HG02588 (cell line): ENCODE measurements around the gene ZCCHC3.
"Not testable (repeated sequence)": the region's sequence is repeated elsewhere in the genome, so short reads cannot be mapped to it uniquely, and the experiment has no call there.

Experiments used
- ATAC-seq: cut with Tn5 transposase; IDR thresholded peaks from one replicate; pipeline ENCODE4 v1.9.1; 2021; ENCODE audit warnings: mild to moderate bottlenecking, moderate library complexity; ENCODE audit not compliant: unreplicated experiment

The ZCCHC3 gene

DNA sequence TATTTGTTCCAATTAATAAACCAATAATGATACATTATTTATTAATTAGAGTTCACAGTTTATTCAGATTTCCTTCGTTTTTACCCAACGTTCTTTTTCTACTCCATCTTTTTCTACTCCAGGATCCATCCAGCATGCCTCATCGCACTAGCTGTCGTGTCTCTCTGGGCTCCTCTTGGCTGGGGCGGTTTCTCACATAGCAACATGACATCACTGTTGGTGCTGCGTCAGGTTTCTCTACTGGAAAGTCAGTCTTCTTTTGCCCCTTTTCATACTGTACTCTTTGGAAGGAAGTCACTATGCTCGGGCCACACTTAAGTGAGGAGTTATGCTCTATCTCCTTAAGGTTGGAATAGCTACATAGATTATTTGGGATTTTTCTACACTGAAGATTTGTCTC lies 14.2 kb downstream of the ZCCHC3 start:
- ATAC-seq: no peak

DNA sequence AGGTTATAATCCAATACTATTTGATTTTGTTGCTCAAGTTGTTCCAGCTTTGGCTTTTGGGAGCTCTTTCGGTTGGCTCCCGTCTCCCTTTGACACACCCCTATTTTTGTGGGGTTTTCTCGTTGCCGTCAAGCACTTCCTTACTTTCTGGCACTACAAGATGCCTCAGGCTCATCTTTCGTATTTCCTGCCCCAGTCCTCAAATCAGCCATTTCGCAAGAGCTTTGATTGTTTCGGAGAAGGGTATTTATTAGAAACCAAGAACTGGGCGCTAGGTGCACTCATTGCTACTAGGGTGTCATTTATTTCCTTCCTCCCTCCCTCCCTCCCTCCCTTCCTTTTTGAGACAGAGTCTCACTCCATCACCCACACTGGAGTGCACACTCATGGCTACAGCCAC lies 14.7 kb downstream of the ZCCHC3 start:
- ATAC-seq: no peak

DNA sequence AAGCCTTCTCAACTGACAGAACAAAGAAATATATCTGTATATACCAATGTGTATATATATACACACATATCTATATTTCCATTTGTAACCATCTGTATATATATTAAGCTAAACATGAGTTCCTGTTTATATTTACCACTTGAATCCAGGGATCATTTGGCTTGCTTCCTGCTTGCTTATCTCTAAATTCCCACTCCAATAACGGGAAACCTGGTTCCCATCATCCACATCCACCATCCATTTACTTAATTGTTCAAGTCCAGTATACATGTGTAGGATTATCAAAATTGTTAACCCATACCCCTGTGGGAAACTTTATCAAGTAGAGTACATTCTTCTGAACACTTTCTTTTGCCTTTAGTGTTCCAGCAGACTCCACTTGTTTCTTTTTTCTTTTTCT lies 15.5 kb downstream of the ZCCHC3 start:
- ATAC-seq: no peak

DNA sequence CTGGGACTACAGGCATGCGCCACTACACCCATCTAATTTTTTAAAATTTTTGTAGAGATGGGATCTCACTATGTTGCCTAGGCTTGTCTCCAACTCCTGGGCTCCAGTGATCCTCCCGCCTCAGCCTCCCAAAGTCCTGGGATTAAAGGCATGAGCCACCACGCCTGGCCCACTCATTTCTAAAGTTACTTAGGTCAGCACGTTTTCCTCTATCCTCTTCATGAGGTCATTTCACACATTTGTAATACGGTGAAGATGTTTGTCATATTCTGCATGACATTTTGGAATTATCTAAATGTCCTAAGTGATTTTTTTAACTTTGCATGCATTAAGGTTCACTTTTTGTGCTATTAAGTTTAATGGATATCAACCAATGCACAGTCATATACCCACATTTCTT lies 16.0 kb downstream of the ZCCHC3 start:
- no peak for ATAC-seq

DNA sequence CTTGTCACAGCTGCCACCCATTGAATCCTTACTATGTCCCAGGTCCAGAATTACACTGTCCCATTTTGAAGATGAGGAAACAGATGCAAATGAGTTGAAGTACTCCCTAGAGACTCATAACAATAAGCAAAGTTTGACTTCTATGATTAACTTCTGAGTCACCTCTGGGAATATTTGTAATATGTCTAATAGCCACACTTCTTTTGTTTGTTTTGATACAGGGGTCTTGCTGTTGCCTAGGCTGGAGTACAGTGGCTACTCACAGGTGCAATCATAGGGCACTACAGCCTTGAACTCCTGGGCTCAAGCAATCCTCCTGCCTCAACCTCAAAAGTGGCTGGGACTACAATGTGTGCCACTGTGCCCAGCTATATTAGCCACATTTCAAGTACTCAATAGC lies 16.6 kb downstream of the ZCCHC3 start:
- no peak for ATAC-seq

DNA sequence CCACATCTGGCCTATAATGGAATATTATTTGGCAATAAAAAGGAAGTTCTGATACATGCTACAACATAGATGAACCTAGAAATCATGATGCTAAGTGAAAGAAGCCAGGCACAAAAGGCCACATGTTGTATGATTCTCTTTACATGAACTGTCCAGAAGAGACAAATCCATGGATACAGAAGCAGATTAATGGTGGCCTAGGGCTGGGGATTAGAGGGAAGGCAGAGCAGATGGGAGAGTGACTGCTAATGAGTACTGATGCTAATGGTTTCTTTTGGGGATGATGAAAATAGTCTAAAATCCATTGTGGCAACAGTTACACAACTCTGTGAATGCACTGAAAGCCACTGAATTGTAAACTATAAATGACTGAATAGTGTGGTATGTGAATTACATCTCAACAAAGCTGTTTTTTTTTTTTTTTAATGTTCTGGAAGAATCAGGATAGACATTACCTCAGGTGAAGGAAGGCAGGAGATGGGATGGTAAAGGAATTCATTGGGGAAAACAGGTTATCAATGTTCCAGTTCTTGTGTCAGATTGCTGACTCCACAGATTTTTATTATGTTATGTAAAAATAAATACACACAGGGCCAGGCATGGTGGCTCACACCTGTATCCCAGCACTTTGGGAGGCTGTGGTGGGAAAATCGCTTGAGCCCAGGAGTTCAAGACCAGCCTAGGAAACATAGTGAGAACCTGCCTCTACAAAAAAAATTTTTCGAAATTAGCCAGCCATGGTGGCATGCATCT lies 19.1 kb downstream of the ZCCHC3 start:
- no peak for ATAC-seq

DNA sequence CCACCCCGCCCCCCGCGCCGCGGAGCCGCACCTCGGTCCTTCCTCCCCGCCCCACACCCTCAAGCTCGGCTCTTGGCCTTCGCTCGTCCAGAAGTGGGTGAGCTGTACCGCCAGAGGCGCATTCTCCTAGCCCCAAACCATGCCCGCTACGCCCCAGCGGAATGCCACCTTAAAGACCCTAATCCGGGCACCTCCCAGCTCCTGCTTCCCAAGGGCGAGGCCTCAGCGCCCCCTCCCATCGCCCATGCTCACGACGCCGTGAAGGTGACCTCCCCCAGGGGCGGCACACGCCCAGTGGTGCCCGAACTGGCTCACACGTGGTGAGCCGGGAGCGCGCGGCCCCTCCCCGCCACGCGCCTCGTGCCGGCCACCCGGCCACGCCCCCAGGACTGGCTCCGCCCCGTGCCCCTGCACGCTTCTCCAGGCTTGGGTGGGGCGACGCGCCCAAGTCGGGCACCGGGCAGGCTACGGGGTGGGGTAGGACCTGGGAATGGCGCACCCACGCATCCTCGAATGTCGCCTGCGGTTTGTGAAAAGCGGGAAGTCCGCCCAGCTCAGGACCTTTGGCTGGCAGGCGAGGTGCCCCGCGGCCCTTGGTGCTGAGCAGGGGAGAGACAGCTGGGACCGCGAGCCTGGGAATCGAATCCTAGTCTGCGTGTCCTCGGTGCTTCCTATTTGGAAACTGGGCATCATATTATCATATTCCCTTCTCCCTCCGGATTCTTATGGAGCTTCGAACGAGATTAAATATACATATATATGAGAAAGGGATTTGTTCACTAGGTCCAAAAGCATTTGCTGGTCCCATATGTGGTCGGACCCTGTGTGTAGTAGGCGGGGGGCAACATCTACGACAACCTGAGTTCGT lies 27.0 kb downstream of the ZCCHC3 start:
- peak; percentile 49 for ATAC-seq

DNA sequence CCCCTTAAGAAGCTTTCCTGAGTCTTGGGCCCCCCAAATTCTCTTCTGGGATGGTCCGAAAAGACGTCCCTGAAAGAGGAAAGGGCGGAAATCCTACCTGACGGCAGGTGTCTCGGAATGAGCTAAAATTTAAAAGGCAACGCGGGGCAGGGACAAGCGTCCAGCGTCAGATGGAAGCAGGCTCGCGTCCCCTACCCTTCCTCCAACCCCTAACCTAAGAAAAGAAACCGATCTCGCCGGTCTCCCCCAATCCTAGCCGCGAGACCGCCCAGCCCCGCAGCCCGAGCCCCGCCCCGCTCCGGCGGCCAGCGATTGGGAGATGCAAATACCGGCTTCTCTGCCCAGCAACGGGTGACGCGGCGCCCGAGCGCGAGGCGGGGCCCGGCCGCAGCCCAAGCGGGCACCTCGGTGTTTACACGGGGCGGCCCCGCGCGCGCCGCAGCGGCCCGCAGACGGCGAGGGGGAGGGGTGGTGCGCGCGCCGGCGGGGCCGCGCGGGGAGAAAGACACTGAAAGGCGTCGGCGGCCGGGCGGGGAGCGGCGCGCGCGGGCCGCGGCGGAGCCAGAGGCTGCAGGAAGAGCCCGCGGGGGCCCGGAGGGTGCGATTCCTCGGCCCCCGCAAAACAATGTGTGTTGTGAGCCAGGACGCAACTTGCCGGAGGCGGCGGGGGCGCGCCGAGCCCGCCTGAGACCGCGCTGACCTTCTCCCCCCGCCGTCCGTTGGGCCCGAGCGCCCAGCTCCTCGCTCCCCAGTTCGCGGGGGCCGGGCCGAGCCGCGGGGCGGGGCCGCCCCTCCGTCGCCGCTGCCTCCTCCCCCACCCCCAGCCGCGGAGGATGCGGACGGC lies 27.9 kb downstream of the ZCCHC3 start, which contains the start of gene SOX12:
SOX12 (plus strand) TSS at position 508 of the 844 bp plus-strand sequence. CDS start 373 bp downstream, outside the sequence.
- peak; percentile 81 for ATAC-seq

DNA sequence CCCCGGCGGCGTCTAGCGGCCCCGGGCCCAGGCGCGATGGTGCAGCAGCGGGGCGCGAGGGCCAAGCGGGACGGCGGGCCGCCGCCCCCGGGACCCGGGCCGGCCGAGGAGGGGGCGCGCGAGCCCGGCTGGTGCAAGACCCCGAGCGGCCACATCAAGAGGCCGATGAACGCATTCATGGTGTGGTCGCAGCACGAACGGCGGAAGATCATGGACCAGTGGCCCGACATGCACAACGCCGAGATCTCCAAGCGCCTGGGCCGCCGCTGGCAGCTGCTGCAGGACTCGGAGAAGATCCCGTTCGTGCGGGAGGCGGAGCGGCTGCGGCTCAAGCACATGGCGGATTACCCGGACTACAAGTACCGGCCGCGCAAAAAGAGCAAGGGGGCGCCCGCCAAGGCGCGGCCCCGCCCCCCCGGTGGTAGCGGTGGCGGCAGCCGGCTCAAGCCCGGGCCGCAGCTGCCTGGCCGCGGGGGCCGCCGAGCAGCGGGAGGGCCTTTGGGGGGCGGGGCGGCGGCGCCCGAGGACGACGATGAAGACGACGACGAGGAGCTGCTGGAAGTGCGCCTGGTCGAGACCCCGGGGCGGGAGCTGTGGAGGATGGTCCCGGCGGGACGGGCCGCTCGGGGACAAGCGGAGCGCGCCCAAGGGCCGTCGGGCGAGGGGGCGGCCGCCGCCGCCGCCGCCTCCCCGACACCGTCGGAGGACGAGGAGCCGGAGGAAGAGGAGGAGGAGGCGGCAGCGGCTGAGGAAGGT lies 28.7 kb downstream of the ZCCHC3 start:
- no peak for ATAC-seq

DNA sequence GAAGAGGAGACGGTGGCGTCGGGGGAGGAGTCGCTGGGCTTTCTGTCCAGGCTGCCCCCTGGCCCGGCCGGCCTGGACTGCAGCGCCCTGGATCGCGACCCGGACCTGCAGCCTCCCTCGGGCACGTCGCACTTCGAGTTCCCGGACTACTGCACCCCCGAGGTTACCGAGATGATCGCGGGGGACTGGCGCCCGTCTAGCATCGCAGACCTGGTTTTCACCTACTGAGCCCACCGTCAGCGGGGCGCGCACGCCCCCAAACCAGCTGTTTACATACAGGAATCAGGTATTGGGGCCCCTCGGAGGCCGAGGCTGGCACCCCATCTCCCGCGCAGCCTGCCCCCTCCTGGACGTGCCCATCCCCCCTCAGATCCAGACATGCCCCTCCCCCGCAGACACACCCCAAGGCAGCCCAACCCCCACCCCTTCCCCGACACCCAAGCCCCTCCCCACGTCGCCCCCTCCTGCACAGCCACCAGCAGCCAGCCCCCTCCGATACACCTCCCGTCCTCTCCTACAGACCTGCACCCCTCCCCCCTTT lies 29.3 kb downstream of the ZCCHC3 start:
- no peak for ATAC-seq

DNA sequence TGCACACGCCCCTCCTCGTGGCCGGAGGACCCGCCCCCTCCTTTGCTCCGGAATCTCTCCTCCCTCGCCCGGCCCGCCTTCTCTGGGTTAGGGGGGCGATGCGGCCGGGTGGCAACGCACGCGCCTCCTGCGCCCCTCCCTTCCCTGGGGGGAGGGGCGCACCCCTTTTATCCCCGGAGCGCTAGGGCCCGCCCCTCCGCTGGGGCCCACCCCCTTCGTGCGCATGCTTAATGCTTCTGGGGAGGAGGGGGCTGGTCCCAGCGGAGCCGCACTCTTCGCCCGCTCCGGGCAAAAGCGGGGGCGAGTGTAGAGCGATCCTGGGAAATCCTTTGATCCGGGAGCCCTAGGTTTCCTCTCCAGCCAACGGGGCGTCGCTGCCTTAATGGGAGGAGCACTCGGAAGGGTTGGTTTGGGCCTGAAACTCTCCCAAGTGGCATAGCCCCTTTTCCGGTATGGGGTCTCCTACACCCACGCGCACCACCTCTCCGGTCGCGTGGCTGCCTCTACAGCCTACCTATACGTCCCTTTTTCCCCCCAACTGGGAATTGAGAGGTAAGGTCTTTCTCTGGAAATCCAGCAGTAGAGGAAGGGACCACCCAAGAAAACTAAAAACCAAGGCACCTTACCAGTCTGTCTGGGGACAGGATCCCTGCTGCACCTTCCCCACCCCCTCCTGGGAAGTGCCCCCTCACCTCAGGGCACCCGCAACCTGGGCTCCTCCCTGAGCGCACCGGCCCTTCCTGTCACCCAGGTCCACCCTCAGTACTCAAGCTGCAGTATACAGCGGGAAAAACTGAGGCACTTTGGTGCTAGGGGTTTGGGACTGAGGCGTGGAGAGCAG lies 30.0 kb downstream of the ZCCHC3 start:
- no peak for ATAC-seq

DNA sequence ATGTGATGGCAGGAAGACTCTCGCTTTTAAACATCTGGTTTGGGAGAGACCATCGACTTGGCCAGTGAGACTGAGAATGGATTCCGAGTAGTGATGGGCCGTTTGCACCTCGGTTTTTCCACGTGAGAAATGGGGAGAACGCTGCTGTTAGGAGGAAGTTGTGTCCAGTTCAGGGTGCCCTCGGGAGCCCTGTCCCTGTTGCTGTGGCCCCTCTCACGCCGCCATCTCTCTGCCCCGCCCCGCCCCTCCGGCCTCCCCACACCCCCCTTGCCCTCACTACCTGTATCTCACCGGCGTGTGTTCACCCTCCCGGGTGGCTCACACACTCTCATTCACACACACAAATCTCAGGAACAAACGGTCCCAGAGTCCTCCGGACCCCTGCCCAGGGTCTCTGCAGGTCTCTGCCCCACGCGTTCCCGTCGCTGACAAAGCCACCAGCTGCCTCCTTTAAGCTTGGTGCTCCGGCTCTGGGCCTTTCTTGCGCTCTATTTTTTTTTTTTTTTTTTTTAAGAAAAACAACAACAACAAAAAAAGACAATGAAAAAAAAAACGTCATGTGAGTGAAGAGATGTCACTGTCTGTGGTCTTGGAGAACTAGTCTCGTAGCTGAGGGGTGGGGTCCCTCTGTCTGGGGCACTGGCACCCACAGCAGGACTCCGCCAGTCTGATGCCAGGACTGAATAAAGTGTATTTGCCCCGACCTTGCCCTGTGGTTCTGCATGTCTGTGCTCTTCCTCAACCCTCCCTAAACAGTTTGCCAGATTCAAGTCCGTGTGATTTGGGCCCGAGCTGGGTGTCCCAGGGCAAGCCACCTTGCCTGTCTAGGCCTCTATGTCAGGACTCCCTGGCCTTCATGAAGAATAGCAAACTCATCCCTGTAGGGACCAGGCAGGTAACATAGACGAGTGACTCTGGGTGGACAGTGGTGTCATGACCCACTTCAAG lies 30.9 kb downstream of the ZCCHC3 start:
- ATAC-seq: no peak

DNA sequence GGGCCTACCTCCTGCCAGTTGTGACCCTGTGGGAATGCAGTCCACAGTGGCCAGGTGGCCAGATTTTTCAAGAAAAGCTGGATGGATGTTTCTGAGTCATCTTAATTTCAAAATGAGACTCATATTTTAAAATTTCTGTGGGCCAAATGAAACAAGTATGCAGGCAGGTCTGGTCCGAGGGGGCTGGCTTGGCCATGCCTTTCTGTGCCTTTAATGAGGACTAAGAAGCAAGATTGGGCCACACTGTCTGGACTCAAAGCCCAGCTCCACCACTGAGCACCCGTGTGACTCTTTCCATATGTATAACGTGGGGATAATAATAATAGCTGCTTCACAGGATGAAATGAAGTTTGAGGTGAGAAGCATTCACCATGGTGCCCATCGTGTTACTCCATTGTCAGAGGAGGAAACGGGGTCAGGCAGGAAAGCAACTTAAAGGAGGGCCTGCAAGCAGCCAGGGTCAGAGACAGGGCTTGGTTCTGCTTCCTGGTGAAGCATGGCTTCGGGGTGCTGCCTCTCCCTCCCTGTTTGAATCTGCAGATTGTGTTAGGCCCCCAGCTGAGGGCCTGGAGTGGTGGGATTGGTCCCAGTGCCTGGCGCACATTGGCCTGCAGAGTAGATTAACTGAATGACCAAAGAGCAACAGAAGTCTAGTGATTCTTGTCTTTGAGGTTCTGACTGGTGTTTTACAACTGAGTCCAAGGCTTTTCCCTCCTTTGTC lies 31.8 kb downstream of the ZCCHC3 start:
- ATAC-seq: no peak

DNA sequence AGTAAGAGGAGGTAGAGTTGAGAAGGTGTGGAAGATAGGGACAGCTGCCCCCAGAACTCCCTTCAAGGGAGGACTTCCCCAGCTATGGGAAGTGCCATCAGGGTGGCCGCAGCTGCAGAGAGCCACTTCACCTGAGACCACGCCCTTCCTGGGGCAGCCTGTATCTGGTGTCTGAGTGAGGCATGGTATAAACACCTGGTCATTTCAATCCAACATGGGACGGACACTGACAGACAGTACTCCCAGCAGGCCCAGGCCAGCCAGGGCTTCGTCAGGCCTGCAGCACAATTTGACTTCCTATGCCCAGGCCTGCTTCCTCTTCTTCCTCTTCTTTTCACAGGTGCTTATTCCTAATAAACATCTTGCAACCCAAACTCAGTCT lies 32.5 kb downstream of the ZCCHC3 start:
- ATAC-seq: no peak

DNA sequence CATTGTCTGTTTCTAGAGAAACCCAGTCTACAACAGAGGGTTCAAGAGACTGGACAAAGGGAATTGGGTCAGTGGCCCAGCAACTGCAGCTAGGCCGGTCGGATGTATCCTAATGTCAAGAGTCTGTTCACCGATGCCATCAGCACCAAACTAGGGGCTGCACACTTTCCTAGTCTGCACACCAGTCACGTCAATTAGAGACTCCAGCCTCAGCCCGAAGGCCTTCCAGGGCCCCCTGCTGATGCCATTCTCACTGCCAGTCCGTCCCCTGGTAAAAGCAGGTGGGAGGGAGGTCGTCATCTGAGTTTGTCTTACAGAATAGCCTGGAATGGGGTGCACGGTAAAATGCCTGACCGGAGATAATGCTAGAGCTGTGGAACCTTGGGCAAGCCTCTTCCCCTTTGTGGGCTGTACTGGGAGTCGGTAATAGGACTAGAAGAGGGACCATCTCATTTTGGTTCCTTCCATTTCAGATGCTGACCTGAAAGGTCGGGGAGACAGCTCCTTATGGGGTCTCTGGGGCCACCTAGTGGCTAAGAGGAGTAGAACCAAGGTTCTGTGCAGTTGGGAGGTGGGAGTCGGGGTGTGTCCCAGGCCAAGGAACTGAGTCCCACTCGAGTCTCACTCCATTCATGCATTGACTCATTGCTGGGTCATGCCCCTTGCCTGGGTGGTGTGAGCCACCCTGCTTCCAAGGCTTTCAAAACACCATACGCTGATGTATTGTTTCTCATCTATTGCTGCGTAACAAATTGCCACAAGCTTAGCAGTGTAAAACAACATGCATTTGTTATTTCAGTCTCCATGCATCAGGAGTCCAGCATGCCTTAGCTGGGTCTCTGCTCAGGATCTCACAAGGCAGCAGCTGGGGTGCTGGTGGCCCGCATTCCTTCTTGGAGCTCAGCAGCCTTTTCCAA lies 33.1 kb downstream of the ZCCHC3 start:
- no peak for ATAC-seq

DNA sequence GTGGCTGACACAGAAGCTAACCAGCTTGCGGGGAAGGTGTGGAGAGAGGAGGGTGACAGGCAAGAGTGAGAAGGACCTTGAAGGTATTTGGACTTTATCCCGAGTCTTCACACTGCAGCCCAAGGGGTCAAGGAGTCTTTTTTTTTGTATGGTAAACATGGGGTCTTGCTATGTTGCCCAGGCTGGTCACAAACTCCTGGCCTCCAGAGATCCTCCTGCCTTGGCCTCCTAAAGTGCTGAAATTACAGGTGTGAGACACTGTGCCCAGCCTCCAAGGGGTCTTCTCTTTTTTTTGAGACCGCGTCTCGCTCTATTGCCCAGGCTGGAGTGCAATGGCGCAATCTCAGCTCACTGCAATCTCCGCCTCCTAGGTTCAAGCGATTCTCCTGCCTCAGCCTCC lies 37.2 kb downstream of the ZCCHC3 start:
- no peak for ATAC-seq

DNA sequence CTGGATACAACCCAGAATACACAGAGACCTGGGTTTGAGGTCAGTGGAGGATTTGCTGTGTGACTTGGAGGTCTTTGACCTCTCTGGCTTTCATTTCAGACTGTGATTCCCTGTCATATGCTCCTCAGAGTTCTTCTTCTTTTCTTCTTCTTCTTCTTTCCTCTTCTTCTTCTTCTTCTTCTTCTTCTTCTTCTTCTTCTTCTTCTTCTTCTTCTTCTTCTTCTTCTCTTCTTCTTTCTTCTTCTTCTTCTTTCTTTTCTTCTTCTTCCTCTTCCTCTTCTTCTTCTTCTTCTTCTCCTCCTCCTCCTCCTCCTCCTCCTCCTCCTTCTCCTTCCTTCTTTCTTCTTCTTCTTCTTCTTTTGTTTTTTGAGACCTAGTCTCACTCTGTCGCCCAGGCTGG lies 38.7 kb downstream of the ZCCHC3 start:
- ATAC-seq: not testable (repeated sequence)
